Vagina (tissue), 2 donors: Measurements from ENCODE around the gene MTPN. TPM values are rescaled to one million over a fixed set of nuclear protein-coding genes. Genes with fewer than 3 reads are reported as not detected.
A peak's percentile ranks its signal among the peaks of the same experiment; 100 is the strongest.

Experiments used
- DNase-seq, 2 donors: peaks; one replicate each; pipeline ENCODE4 v3.0.0-alpha.2; 2017; ENCODE audit errors: extremely low spot score in 2 of 2
- H3K27ac ChIP-seq: fragments of 200-600 bp; sonication (generic); one replicate; pipeline ENCODE4 v1.5.1; 2019
- H3K27me3 ChIP-seq: fragments of 200-600 bp; sonication (generic); one replicate; pipeline ENCODE4 v1.5.1; 2019
- H3K36me3 ChIP-seq, 2 donors: fragments of 200-600 bp; sonication (generic); one replicate each; pipeline ENCODE4 v1.5.1; 2017 to 2019
- H3K4me1 ChIP-seq: fragments of 200-600 bp; sonication (generic); one replicate; pipeline ENCODE4 v1.5.1; 2019
- H3K4me3 ChIP-seq, 2 donors: fragments of 200-600 bp; sonication (generic); 1 replicate in 1 of 2; 2 replicates in 1 of 2; pipeline ENCODE4 v1.5.1; 2016 to 2019
- H3K9me3 ChIP-seq: fragments of 200-600 bp; sonication (generic); one replicate; pipeline ENCODE4 v1.5.1; 2019
- POLR2A ChIP-seq, 2 donors: fragments of 450-650 bp; IDR thresholded peaks; one replicate each; pipeline ENCODE4 v1.6.1; 2017; ENCODE audit warnings: antibody characterized with exemption in 2 of 2, mild to moderate bottlenecking in 2 of 2, moderate library complexity in 2 of 2
- POLR2AphosphoS5 ChIP-seq, 2 donors: sonication (generic); formaldehyde crosslinking; IDR thresholded peaks; one replicate each; pipeline ENCODE4 v1.9.0; 2017; ENCODE audit warnings: antibody characterized with exemption in 2 of 2, mild to moderate bottlenecking in 2 of 2, low read depth in 1 of 2; ENCODE audit not compliant: insufficient read depth in 1 of 2
- intact Hi-C: fragments of 100-400 bp; cut with DNase I; formaldehyde crosslinking; loops from one replicate; pipeline ENCODE4 v1.15.1; 2023
- total RNA-seq: library from RNA; depleted of rRNA; stranded (reverse); fragments of >200 nt; gene quantifications from one replicate; pipeline ENCODE4 v1.2.3, GENCODE V29; 2016
- TF ChIP-seq, protein P1 (sequence below), 3 experiments: fragments of 450-650 bp in 2 of 3; fragments of 200-600 bp in 1 of 3; sonication (generic) in 1 of 3; IDR thresholded peaks; one replicate each; pipeline ENCODE4 v1.5.1; 2017 to 2019; ENCODE audit warnings: antibody characterized with exemption in 3 of 3, mild to moderate bottlenecking in 2 of 3, moderate library complexity in 2 of 3

Gene MTPN
- total RNA-seq, 1 donor from 2014 or later: 55.7 TPM

DNA sequence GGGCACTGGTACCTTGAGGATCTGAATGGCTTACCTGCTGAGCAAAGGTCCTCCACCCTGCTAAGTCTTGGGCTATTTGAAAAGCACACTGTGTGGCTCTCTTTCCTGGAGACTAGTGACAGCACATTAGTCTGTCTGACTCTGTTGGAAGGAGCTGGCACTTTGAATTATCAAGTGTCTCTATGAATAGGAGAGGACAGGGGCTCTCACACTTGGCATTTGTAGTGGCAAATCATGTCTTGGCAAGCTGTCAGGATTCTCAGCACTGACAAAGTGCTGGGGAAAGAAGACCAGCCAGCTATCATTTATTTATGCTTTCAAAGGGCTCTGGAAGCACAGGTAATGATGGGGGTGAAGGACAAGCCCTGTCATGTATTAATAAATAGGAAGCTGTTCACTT lies 62.8 kb downstream of the MTPN start:
- Histone ChIP-seq H3K36me3 (no peaks in the 10 kb centered on the region), H3K4me3 (no peak overlapping the region), H3K27ac (no peak overlapping the region), H3K27me3 (no peaks in the 10 kb centered on the region), H3K4me1 (no peaks in the 10 kb centered on the region), H3K9me3 (no peaks in the 10 kb centered on the region)
- no peak for TF ChIP-seq POLR2A (IDR thresholded peaks at IDR 0.05)
- TF ChIP-seq, protein P1, sequence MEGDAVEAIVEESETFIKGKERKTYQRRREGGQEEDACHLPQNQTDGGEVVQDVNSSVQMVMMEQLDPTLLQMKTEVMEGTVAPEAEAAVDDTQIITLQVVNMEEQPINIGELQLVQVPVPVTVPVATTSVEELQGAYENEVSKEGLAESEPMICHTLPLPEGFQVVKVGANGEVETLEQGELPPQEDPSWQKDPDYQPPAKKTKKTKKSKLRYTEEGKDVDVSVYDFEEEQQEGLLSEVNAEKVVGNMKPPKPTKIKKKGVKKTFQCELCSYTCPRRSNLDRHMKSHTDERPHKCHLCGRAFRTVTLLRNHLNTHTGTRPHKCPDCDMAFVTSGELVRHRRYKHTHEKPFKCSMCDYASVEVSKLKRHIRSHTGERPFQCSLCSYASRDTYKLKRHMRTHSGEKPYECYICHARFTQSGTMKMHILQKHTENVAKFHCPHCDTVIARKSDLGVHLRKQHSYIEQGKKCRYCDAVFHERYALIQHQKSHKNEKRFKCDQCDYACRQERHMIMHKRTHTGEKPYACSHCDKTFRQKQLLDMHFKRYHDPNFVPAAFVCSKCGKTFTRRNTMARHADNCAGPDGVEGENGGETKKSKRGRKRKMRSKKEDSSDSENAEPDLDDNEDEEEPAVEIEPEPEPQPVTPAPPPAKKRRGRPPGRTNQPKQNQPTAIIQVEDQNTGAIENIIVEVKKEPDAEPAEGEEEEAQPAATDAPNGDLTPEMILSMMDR (IDR thresholded peaks at IDR 0.05): no peak
- no peak for TF ChIP-seq POLR2AphosphoS5 (IDR thresholded peaks at IDR 0.05; ENCODE audit: insufficient read depth in 1 of 2, low read depth in 1 of 2)
- no peak for DNase-seq
- intact Hi-C loops: no loop called here

DNA sequence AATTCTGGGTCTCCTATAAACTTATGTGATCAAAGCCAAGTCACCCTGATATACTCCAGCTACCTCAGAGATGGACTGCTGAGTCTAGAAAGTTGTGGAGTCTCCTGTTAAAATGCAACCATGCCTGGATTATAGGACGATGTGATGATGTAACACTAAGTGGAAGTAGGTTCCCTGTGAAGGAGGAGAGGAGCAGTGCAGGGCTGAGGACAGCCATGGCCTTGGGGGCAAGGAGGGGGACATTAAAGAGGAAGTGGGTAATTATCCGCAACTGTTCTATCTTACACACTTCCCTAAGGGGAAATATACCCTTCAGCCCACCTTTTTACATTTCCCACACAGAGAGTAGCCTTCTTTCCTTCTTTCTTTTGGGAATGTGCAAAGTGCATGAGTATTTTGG lies 63.8 kb downstream of the MTPN start:
- intact Hi-C loops: no loop called here
- no peaks in the 10 kb centered on the region for H3K4me1 ChIP-seq
- no peak for DNase-seq
- no peaks in the 10 kb centered on the region for H3K36me3 ChIP-seq
- no peaks in the 10 kb centered on the region for H3K27me3 ChIP-seq
- TF ChIP-seq POLR2A (IDR thresholded peaks at IDR 0.05) (no peak), POLR2AphosphoS5 (IDR thresholded peaks at IDR 0.05; ENCODE audit: insufficient read depth in 1 of 2, low read depth in 1 of 2) (no peak)
- TF ChIP-seq, protein P1 (IDR thresholded peaks at IDR 0.05): no peak
- H3K27ac ChIP-seq: no peak overlapping the region
- H3K4me3 ChIP-seq: no peak overlapping the region
- H3K9me3 ChIP-seq: no peaks in the 10 kb centered on the region

DNA sequence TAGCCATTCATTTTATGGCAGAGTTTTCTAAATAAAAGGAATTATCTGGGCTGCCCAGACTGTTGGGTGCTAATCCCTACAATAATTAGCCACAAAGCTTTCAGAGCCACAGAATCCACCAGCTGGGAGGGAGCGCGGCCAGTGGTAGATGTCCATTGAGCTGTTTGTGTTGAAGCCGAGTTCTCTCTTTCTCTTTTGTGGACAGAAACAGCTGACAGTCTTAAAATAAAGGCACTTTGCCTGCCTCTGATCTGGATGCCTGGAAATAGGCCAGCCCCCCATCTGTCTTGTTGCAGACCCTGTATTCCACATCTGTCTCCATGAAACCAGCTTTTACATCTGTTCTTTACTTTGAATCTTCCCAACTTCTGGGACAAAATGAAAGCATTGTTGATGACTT lies 66.1 kb downstream of the MTPN start:
- no peak for DNase-seq
- peak overlapping the region in 1 of 2 donors; percentile 11 for H3K4me3 ChIP-seq
- H3K9me3 ChIP-seq: no peaks in the 10 kb centered on the region
- no peaks in the 10 kb centered on the region for H3K4me1 ChIP-seq
- TF ChIP-seq POLR2AphosphoS5 (IDR thresholded peaks at IDR 0.05; ENCODE audit: insufficient read depth in 1 of 2, low read depth in 1 of 2) (no peak), POLR2A (IDR thresholded peaks at IDR 0.05) (no peak)
- TF ChIP-seq, protein P1 (IDR thresholded peaks at IDR 0.05): no peak
- no peaks in the 10 kb centered on the region for H3K27me3 ChIP-seq
- intact Hi-C loops: no loop called here
- no peak overlapping the region for H3K27ac ChIP-seq
- H3K36me3 ChIP-seq: no peaks in the 10 kb centered on the region

DNA sequence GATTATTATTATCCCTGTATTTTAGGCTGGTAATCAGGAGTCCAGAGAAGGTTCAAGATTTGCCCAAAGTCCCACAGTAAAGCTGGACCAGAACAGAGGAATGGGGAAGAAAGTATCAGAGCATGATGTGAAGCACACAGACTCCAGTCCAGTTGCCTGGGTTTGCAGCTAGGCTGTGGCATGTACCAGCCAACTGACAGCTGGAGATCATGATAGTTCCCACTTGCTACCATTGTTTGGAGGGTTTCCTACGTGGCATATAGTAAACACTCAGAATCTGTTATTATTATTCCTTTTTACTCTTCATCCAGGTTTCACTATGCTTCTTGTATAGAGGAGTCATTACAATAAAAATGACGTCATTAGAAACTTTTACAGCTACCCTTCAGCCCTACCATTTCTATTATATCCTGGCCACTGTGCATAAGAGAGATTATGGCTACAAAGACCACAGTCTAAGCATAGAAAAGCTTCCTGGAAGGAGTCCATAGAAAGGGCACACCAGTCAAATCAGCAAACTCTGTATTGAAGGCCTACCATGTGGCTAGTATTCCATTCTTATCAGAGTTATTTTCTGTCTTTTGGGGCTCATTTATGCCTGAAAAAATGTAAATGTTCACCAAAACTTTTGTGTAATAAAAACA lies 66.6 kb downstream of the MTPN start:
- Histone ChIP-seq H3K4me1 (no peaks in the 10 kb centered on the region), H3K4me3 (no peak overlapping the region), H3K9me3 (no peaks in the 10 kb centered on the region), H3K27ac (no peak overlapping the region), H3K36me3 (no peaks in the 10 kb centered on the region), H3K27me3 (no peaks in the 10 kb centered on the region)
- TF ChIP-seq POLR2A (IDR thresholded peaks at IDR 0.05) (no peak), POLR2AphosphoS5 (IDR thresholded peaks at IDR 0.05; ENCODE audit: insufficient read depth in 1 of 2, low read depth in 1 of 2) (no peak)
- no peak for DNase-seq
- intact Hi-C loops: no loop called here

DNA sequence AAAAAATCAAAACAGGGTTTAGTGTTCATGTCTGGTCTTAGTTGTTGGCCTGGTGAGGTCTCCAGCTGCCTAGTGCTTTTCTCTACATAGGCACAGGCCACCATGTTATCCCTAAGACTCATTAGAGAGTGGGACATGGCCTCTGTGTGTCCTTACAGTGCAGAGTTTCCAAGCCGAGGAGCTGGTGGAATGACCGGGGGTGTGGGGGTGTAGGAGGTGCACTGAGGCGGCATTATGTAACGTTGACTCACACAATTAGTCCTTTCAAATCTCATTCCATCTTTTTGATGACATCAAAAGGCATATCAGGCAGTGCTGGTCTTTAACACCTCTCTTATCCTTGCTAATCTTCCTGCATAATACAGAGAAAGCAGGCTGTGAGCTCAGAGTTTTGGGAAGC lies 71.3 kb downstream of the MTPN start:
- no peak for DNase-seq
- H3K36me3 ChIP-seq: no peaks in the 10 kb centered on the region
- H3K4me1 ChIP-seq: no peaks in the 10 kb centered on the region
- no peaks in the 10 kb centered on the region for H3K9me3 ChIP-seq
- H3K27me3 ChIP-seq: no peaks in the 10 kb centered on the region
- no peak overlapping the region for H3K4me3 ChIP-seq
- H3K27ac ChIP-seq: no peak overlapping the region
- TF ChIP-seq, protein P1 (IDR thresholded peaks at IDR 0.05): no peak
- TF ChIP-seq POLR2A (IDR thresholded peaks at IDR 0.05) (no peak), POLR2AphosphoS5 (IDR thresholded peaks at IDR 0.05; ENCODE audit: insufficient read depth in 1 of 2, low read depth in 1 of 2) (no peak)
- intact Hi-C loops: no loop called here
